CD4-positive, alpha-beta memory T cell (primary cell): ENCODE measurements around the gene SENP8. TPM values are rescaled to one million over a fixed set of nuclear protein-coding genes. Genes with fewer than 3 reads are reported as not detected.
"Not testable (repeated sequence)": the region's sequence is repeated elsewhere in the genome, so short reads cannot be mapped to it uniquely, and the experiment has no call there.

Source experiments
- CTCF ChIA-PET: fragments of 350-600 bp; sonication (Branson Sonifier 250); formaldehyde crosslinking; loops from one replicate; lab custom pipeline; 2021; ENCODE audit warnings: inconsistent platforms; ENCODE audit not compliant: partially characterized antibody; lab: Charles Lee
- POLR2A ChIA-PET: fragments of 350-600 bp; sonication (Branson Sonifier 250); formaldehyde crosslinking; loops from one replicate; lab custom pipeline; 2021; ENCODE audit not compliant: partially characterized antibody; lab: Charles Lee
- DNase-seq, 5 donors: peaks; one replicate each; pipeline versions ENCODE4 v3.0.0 to v3.0.0-alpha.2; 2020 to 2022; ENCODE audit warnings: mixed read lengths in 1 of 5
- H3K27ac ChIP-seq: one replicate; pipeline ENCODE4 v1.7.0; 2013; ENCODE audit warnings: low read depth, low read length
- H3K27me3 ChIP-seq: 2 replicates; pipeline ENCODE4 v1.7.0; 2013; ENCODE audit warnings: mild to moderate bottlenecking, low read length, moderate library complexity; ENCODE audit not compliant: insufficient read depth
- H3K36me3 ChIP-seq: 2 replicates; pipeline ENCODE4 v1.7.0; 2013; ENCODE audit warnings: mild to moderate bottlenecking, low read length, moderate library complexity; ENCODE audit not compliant: insufficient read depth
- H3K4me1 ChIP-seq: 2 replicates; pipeline ENCODE4 v1.7.0; 2013; ENCODE audit warnings: mild to moderate bottlenecking, low read length, moderate library complexity; ENCODE audit not compliant: insufficient read depth
- H3K4me3 ChIP-seq, 2 donors: one replicate each; pipeline ENCODE4 v1.7.0; 2013; ENCODE audit warnings: low read length in 2 of 2, mild to moderate bottlenecking in 1 of 2
- H3K9me3 ChIP-seq, 2 donors: one replicate each; pipeline ENCODE4 v1.7.0; 2013; ENCODE audit warnings: low read length in 2 of 2, control low read depth in 1 of 2; ENCODE audit not compliant: control insufficient read depth in 1 of 2
- H3K27ac Mint-ChIP-seq, 7 donors: one replicate each; pipeline ENCODE4 v1.8.0; 2020 to 2021; ENCODE audit warnings: mixed read lengths in 7 of 7, mild to moderate bottlenecking in 6 of 7, inconsistent platforms in 3 of 7, moderate library complexity in 3 of 7
- H3K27me3 Mint-ChIP-seq, 2 donors: one replicate each; pipeline ENCODE4 v1.8.0; 2020 to 2021; ENCODE audit warnings: mixed read lengths in 2 of 2
- H3K36me3 Mint-ChIP-seq, 2 donors: one replicate each; pipeline ENCODE4 v1.8.0; 2020 to 2021; ENCODE audit warnings: mixed read lengths in 2 of 2, inconsistent platforms in 1 of 2, mild to moderate bottlenecking in 1 of 2
- H3K4me1 Mint-ChIP-seq, 4 donors: one replicate each; pipeline ENCODE4 v1.8.0; 2020 to 2021; ENCODE audit warnings: mixed read lengths in 4 of 4, mild to moderate bottlenecking in 1 of 4
- H3K4me3 Mint-ChIP-seq, 8 donors: one replicate each; pipeline ENCODE4 v1.8.0; 2020 to 2021; ENCODE audit warnings: mixed read lengths in 8 of 8, mild to moderate bottlenecking in 7 of 8, moderate library complexity in 6 of 8, inconsistent platforms in 3 of 8
- H3K9me3 Mint-ChIP-seq, 8 donors: one replicate each; pipeline ENCODE4 v1.8.0; 2020 to 2021; ENCODE audit warnings: mixed read lengths in 8 of 8, mild to moderate bottlenecking in 5 of 8, inconsistent platforms in 3 of 8, moderate library complexity in 1 of 8
- intact Hi-C: fragments of 100-400 bp; cut with micrococcal nuclease; formaldehyde crosslinking; loops from one replicate; pipeline ENCODE4 v1.15.1; 2023
- polyA plus RNA-seq, 2 donors: library from polyadenylated mRNA; unstranded; fragments of 300-500 nt; fragmentation: Illumina TruSeq; gene quantifications; one replicate each; pipeline ENCODE4 v1.2.3, GENCODE V29; 2021
- total RNA-seq, 2 experiments: library from RNA; stranded (reverse); gene quantifications; one replicate each; pipeline ENCODE4 v1.2.3, GENCODE V29; 2021

Gene SENP8
- total and polyA plus RNA-seq, 4 experiments from 2014 or later = 0.69 to 2.6 (median 1.3) TPM

- Histone ChIP-seq H3K36me3 (no peaks in the 10 kb centered on the region), H3K27me3 (no peaks in the 10 kb centered on the region), H3K9me3 (no peaks in the 10 kb centered on the region), H3K27ac (no peak overlapping the region), H3K4me1 (peaks cover 7% of the 10 kb centered on the region), H3K4me3 (no peak overlapping the region)
- no peak for DNase-seq
- Mint-ChIP-seq H3K27ac (no peak overlapping the region), H3K36me3 (no peaks in the 10 kb centered on the region), H3K4me1 (peaks cover 0 to 2% (median 0%) of the 10 kb centered on the region in 4 donors), H3K27me3 (peaks cover 2 to 6% of the 10 kb centered on the region in 2 donors), H3K4me3 (no peak overlapping the region), H3K9me3 (no peaks in the 10 kb centered on the region)
- intact Hi-C loops = no loop called here
- ChIA-PET POLR2A (no interaction called here), CTCF (no interaction called here)
Observed at GRCh38 chr15:72169921-72170611, 51.9 kb downstream of the SENP8 start.

DNA sequence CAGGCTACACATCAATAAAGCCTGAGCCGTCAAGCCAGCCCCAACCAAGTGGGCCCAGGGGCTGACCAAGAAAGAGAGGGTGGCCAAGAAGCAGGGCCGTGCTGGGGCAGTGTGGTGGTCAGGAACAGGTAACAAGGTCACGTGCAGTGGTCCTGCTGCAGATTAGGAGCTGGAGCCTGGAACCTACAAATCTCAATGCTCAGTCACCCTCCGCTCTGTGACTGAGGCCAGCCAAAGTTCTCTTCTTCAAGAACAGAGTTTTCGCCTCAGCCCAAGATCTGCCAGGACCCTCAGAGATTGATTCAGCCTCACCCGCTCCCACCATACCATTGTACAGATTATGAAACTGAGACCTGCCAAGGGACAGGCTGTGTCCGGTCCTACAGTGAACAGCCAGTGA lies 52.5 kb downstream of the SENP8 start:
- Histone ChIP-seq H3K27ac (no peak overlapping the region), H3K4me1 (peaks cover 7% of the 10 kb centered on the region), H3K9me3 (no peaks in the 10 kb centered on the region), H3K27me3 (no peaks in the 10 kb centered on the region), H3K4me3 (no peak overlapping the region), H3K36me3 (no peaks in the 10 kb centered on the region)
- H3K36me3 Mint-ChIP-seq = no peaks in the 10 kb centered on the region
- no peak overlapping the region for H3K4me3 Mint-ChIP-seq
- ChIA-PET POLR2A (no interaction called here), CTCF (no interaction called here)
- H3K27me3 Mint-ChIP-seq = peaks cover 2 to 9% of the 10 kb centered on the region in 2 donors
- H3K27ac Mint-ChIP-seq = no peak overlapping the region
- DNase-seq = no peak
- H3K9me3 Mint-ChIP-seq = no peaks in the 10 kb centered on the region
- intact Hi-C loops = no loop called here
- peaks cover 0 to 2% (median 0%) of the 10 kb centered on the region in 4 donors for H3K4me1 Mint-ChIP-seq

GRCh38 chr15:72171978-72172377 lies 53.8 kb downstream of the SENP8 start:
- H3K4me1 Mint-ChIP-seq, H3K4me1 ChIP-seq, H3K4me3 Mint-ChIP-seq, H3K36me3 ChIP-seq, H3K36me3 Mint-ChIP-seq, H3K27me3 ChIP-seq, intact Hi-C loops, H3K27ac Mint-ChIP-seq, H3K27ac ChIP-seq, H3K9me3 ChIP-seq, H3K4me3 ChIP-seq, CTCF ChIA-PET, H3K9me3 Mint-ChIP-seq, POLR2A ChIA-PET, H3K27me3 Mint-ChIP-seq, DNase-seq: not testable (repeated sequence)

- H3K4me1 ChIP-seq = peaks cover 7% of the 10 kb centered on the region
- no peak overlapping the region for H3K4me3 Mint-ChIP-seq
- CTCF ChIA-PET = interaction anchor here (1.7 kb wide), 1 partner anchor 399 kb away, joined by 3 read pairs; no protein-coding TSS in a partner anchor
- intact Hi-C loops = no loop called here
- POLR2A ChIA-PET = no interaction called here
- H3K9me3 Mint-ChIP-seq = no peaks in the 10 kb centered on the region
- no peak overlapping the region for H3K4me3 ChIP-seq
- H3K27me3 ChIP-seq = no peaks in the 10 kb centered on the region
- H3K4me1 Mint-ChIP-seq = peaks cover 0 to 2% (median 0%) of the 10 kb centered on the region in 4 donors
- no peak overlapping the region for H3K27ac ChIP-seq
- no peak overlapping the region for H3K27ac Mint-ChIP-seq
- H3K36me3 Mint-ChIP-seq = no peaks in the 10 kb centered on the region
- H3K9me3 ChIP-seq = no peaks in the 10 kb centered on the region
- peaks cover 2 to 9% of the 10 kb centered on the region in 2 donors for H3K27me3 Mint-ChIP-seq
- H3K36me3 ChIP-seq = no peaks in the 10 kb centered on the region
- no peak for DNase-seq
Observed at GRCh38 chr15:72172796-72173195, 54.6 kb downstream of the SENP8 start.

- H3K4me3 ChIP-seq = no peak overlapping the region
- H3K4me1 Mint-ChIP-seq = no peaks in the 10 kb centered on the region
- no peaks in the 10 kb centered on the region for H3K9me3 Mint-ChIP-seq
- H3K9me3 ChIP-seq = no peaks in the 10 kb centered on the region
- ChIA-PET POLR2A (interaction anchor here (0.5 kb wide), 1 partner anchor 11 kb away, joined by 3 read pairs; no protein-coding TSS in a partner anchor), CTCF (interaction anchor here (1.7 kb wide), 1 partner anchor 400 kb away, joined by 3 read pairs; no protein-coding TSS in a partner anchor)
- H3K4me3 Mint-ChIP-seq = no peak overlapping the region
- H3K36me3 ChIP-seq = no peaks in the 10 kb centered on the region
- no peaks in the 10 kb centered on the region for H3K36me3 Mint-ChIP-seq
- intact Hi-C loops = no loop called here
- peaks cover 2 to 6% of the 10 kb centered on the region in 2 donors for H3K27me3 Mint-ChIP-seq
- H3K27ac ChIP-seq = no peak overlapping the region
- H3K4me1 ChIP-seq = peaks cover 3% of the 10 kb centered on the region
- H3K27me3 ChIP-seq = no peaks in the 10 kb centered on the region
- no peak for DNase-seq
- H3K27ac Mint-ChIP-seq = no peak overlapping the region
Observed at GRCh38 chr15:72173401-72173800, 55.2 kb downstream of the SENP8 start.

DNA sequence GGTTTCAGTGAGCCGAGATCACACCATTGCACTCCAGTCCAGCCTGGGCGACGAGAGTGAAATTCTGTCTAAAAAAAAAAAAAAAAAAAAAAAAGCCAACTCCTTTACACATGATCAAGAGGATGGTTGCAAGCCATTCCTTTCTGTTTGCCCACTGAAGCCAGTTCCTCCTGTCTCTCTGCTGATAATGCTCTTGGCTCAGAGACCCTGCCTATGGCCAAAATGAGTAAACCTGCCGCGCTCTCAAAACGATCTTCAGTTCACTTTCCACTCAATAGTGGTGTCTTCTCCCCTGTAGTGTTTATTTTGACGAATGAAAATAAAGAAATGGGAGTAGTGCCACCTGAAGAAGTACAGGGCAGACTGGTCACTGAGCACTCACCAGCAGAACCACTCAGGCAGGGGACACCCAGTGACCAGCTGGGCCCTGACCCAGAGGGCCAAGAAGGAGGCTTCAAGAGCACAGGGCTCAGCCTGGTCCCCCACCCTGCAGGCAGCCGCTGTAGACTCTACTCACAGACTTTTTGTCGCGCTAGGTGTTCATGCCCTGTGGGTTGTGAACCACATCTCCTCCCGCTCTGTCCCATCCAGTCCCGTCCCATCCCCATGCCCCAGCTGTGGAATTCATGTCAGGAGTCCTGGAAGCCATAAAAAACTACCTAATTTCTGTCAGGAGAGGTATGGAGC lies 55.8 kb downstream of the SENP8 start:
- Histone ChIP-seq H3K27ac (no peak overlapping the region), H3K9me3 (no peaks in the 10 kb centered on the region), H3K27me3 (no peaks in the 10 kb centered on the region), H3K36me3 (no peaks in the 10 kb centered on the region), H3K4me3 (no peak overlapping the region), H3K4me1 (no peaks in the 10 kb centered on the region)
- CTCF ChIA-PET = interaction anchor here (1.0 to 1.7 kb wide), 2 partner anchors 112 to 400 kb away, joined by 3 read pairs; no protein-coding TSS in a partner anchor
- intact Hi-C loops = no loop called here
- H3K27me3 Mint-ChIP-seq = peaks cover 2 to 6% of the 10 kb centered on the region in 2 donors
- H3K36me3 Mint-ChIP-seq = no peaks in the 10 kb centered on the region
- H3K4me1 Mint-ChIP-seq = no peaks in the 10 kb centered on the region
- no peak overlapping the region for H3K27ac Mint-ChIP-seq
- H3K9me3 Mint-ChIP-seq = no peaks in the 10 kb centered on the region
- POLR2A ChIA-PET = no interaction called here
- no peak overlapping the region for H3K4me3 Mint-ChIP-seq
- no peak for DNase-seq

- H3K27ac Mint-ChIP-seq = no peak overlapping the region
- no peaks in the 10 kb centered on the region for H3K4me1 Mint-ChIP-seq
- H3K27me3 Mint-ChIP-seq = peaks cover 2 to 6% of the 10 kb centered on the region in 2 donors
- Histone ChIP-seq H3K27me3 (no peaks in the 10 kb centered on the region), H3K9me3 (no peaks in the 10 kb centered on the region), H3K36me3 (no peaks in the 10 kb centered on the region), H3K4me3 (no peak overlapping the region), H3K4me1 (no peaks in the 10 kb centered on the region), H3K27ac (no peak overlapping the region)
- POLR2A ChIA-PET = no interaction called here
- intact Hi-C loops = no loop called here
- CTCF ChIA-PET = interaction anchor here (1.0 to 1.7 kb wide), 2 partner anchors 112 to 401 kb away, joined by 3 read pairs; no protein-coding TSS in a partner anchor
- no peaks in the 10 kb centered on the region for H3K9me3 Mint-ChIP-seq
- DNase-seq = no peak
- no peaks in the 10 kb centered on the region for H3K36me3 Mint-ChIP-seq
- H3K4me3 Mint-ChIP-seq = no peak overlapping the region
Observed at GRCh38 chr15:72174551-72175165, 56.5 kb downstream of the SENP8 start.
